Measurements from ENCODE around the gene COBL. TPM values are rescaled to one million over a fixed set of nuclear protein-coding genes. Genes with fewer than 3 reads are reported as not detected.

Gene COBL
- total and polyA plus RNA-seq, 9 of the 15 experiments (the other 6 are each of a cell fraction or from before 2014, with no cell fraction given), result 0.01 to 2.4 (median 0.09) TPM; not detected in 3

GRCh38 chr7:51019891-51020870, 296.4 kb downstream of the COBL start:
- BruUV-seq (replicated peaks), result no TSS peak
- ChIA-PET CTCF (ENCODE audit: low intra/inter-chr PET ratio) (no interaction called here), POLR2A (interaction anchor here (1.1 kb wide), 1 partner anchor 13 kb away, joined by 4 read pairs; no protein-coding TSS in a partner anchor)
- no peak for FAIRE-seq
- H3K4me3 ChIP-seq, result no peak overlapping the region
- H3K9me3 ChIP-seq (replicated peaks; ENCODE audit: control insufficient read depth, insufficient read depth, low read depth, low read length), result no peaks in the 10 kb centered on the region
- H3K4me1 ChIP-seq (replicated peaks in 1 of 2; ENCODE audit: control insufficient read depth in 2 of 2, insufficient read depth in 2 of 2, low read length in 2 of 2), result no peaks in the 10 kb centered on the region
- H3K9me1 ChIP-seq (ENCODE audit: control insufficient read depth, insufficient read depth, low read length), result no peaks in the 10 kb centered on the region
- no peak for ATAC-seq
- H4K20me1 ChIP-seq (replicated peaks; ENCODE audit: control insufficient read depth, insufficient read depth, low read length), result no peaks in the 10 kb centered on the region; the same call in 1 of the 2 replicates
- WGBS (ENCODE audit: insufficient coverage, low coverage, missing lambda C conversion rate), result 3% methylated on average over 22 of the region's 22 CpGs
- intact Hi-C loops (cut with micrococcal nuclease) (no loop called here), in situ Hi-C loops (cut with MboI) (no loop called here)
- no peaks in the 10 kb centered on the region for H3K79me2 ChIP-seq (ENCODE audit: control insufficient read depth, insufficient read depth, low read length)
- no peaks in the 10 kb centered on the region for H3K36me3 ChIP-seq (ENCODE audit: control insufficient read depth, insufficient read depth, low read length)
- no peak for DNase-seq (ENCODE audit: extremely low read depth in 1 of 4, low spot score in 3 of 4)
- peaks cover 21 to 64% of the 10 kb centered on the region in 2 experiments; a peak in 4 of 5 replicates for H3K27me3 ChIP-seq (ENCODE audit: control insufficient read depth in 2 of 2, insufficient read depth in 2 of 2, low read length in 2 of 2)
- H2AFZ ChIP-seq (ENCODE audit: low read depth, low read length), result no peak overlapping the region
- H3K27ac ChIP-seq (ENCODE audit: extremely low read depth, low read depth, low read length), result no peak overlapping the region
- no peak overlapping the region for H3K4me2 ChIP-seq (ENCODE audit: insufficient read depth, low read length)
- no peak overlapping the region for H3K9ac ChIP-seq (ENCODE audit: insufficient read depth in 1 of 2, low read depth in 2 of 2, low read length in 2 of 2)
- TF ChIP-seq SPI1 (IDR thresholded peaks at IDR 0.05; ENCODE audit: borderline replicate concordance, low read depth, low read length) (no peak), ILF3 (IDR thresholded peaks at IDR 0.05; ENCODE audit: borderline replicate concordance) (no peak), ZNF76 (CRISPR knock-in tag; IDR thresholded peaks at IDR 0.05; ENCODE audit: borderline replicate concordance) (no peak), KLF16 (IDR thresholded peaks at IDR 0.05) (no peak), CHD1 (IDR thresholded peaks at IDR 0.05; ENCODE audit: low read length) (no peak), CHCHD3 (CRISPR knock-in tag; IDR thresholded peaks at IDR 0.05) (no peak), ELK1 (CRISPR knock-in tag; IDR thresholded peaks at IDR 0.05) (no peak), ETV6 (IDR thresholded peaks at IDR 0.05; ENCODE audit: borderline replicate concordance in 1 of 2, low read depth in 2 of 2, low read length in 1 of 2) (no peak), ETV6 (CRISPR knock-in tag; IDR thresholded peaks at IDR 0.05; ENCODE audit: borderline replicate concordance) (no peak), ZNF197 (CRISPR knock-in tag; IDR thresholded peaks at IDR 0.05; ENCODE audit: low read depth) (no peak), FOXK1 (CRISPR knock-in tag; IDR thresholded peaks at IDR 0.05; ENCODE audit: borderline replicate concordance) (no peak), ZNF780A (CRISPR knock-in tag; IDR thresholded peaks at IDR 0.05) (no peak), ZNF347 (CRISPR knock-in tag; IDR thresholded peaks at IDR 0.05; ENCODE audit: low read depth) (no peak), POLR2H (tag; IDR thresholded peaks at IDR 0.05; ENCODE audit: low read depth) (no peak)
- TF ChIP-seq, protein P1, sequence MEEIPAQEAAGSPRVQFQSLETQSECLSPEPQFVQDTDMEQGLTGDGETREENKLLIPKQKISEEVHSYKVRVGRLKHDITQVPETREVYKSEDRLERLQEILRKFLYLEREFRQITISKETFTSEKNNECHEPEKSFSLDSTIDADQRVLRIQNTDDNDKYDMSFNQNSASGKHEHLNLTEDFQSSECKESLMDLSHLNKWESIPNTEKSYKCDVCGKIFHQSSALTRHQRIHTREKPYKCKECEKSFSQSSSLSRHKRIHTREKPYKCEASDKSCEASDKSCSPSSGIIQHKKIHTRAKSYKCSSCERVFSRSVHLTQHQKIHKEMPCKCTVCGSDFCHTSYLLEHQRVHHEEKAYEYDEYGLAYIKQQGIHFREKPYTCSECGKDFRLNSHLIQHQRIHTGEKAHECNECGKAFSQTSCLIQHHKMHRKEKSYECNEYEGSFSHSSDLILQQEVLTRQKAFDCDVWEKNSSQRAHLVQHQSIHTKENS (CRISPR knock-in tag; IDR thresholded peaks at IDR 0.05), result no peak
- TF ChIP-seq, protein P2, sequence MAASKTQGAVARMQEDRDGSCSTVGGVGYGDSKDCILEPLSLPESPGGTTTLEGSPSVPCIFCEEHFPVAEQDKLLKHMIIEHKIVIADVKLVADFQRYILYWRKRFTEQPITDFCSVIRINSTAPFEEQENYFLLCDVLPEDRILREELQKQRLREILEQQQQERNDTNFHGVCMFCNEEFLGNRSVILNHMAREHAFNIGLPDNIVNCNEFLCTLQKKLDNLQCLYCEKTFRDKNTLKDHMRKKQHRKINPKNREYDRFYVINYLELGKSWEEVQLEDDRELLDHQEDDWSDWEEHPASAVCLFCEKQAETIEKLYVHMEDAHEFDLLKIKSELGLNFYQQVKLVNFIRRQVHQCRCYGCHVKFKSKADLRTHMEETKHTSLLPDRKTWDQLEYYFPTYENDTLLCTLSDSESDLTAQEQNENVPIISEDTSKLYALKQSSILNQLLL (CRISPR knock-in tag; IDR thresholded peaks at IDR 0.05; ENCODE audit: borderline replicate concordance), result no peak
